Measurements from ENCODE around the gene CKAP2L.
A peak's percentile ranks its signal among the peaks of the same experiment; 100 is the strongest.

CKAP2L gene

GRCh38 chr2:112764071-112765044 lies at the start of gene CKAP2L:
Gene CKAP2L, minus strand, starts transcription at chr2:112764609. Its CDS starts 11 bp downstream, at chr2:112764598.
- DNase-seq: peak; percentile 97

GRCh38 chr2:112813280-112813966 lies 49.0 kb upstream of the CKAP2L start:
- DNase-seq: no peak

GRCh38 chr2:112812318-112813267 lies 48.2 kb upstream of the CKAP2L start:
- DNase-seq: no peak

GRCh38 chr2:112811841-112812306 lies 47.5 kb upstream of the CKAP2L start:
- DNase-seq: no peak

GRCh38 chr2:112811276-112811831 lies 46.9 kb upstream of the CKAP2L start:
- DNase-seq: no peak

GRCh38 chr2:112809112-112809511 lies 44.7 kb upstream of the CKAP2L start:
- no peak for DNase-seq

GRCh38 chr2:112807233-112807807 lies 42.9 kb upstream of the CKAP2L start:
- DNase-seq: no peak

GRCh38 chr2:112805542-112805941 lies 41.1 kb upstream of the CKAP2L start:
- DNase-seq: no peak

- DNase-seq: no peak
Measured at GRCh38 chr2:112803691-112804521, 39.5 kb upstream of the CKAP2L start.

GRCh38 chr2:112800881-112801583 lies 36.6 kb upstream of the CKAP2L start:
- DNase-seq: no peak

GRCh38 chr2:112798979-112799975 lies 34.9 kb upstream of the CKAP2L start:
- no peak for DNase-seq

- DNase-seq: no peak
Measured at GRCh38 chr2:112796486-112796885, 32.1 kb upstream of the CKAP2L start.

- DNase-seq: no peak
Measured at GRCh38 chr2:112795774-112796173, 31.4 kb upstream of the CKAP2L start.

- DNase-seq: no peak
Measured at GRCh38 chr2:112794841-112795240, 30.4 kb upstream of the CKAP2L start.

GRCh38 chr2:112794131-112794733 lies 29.8 kb upstream of the CKAP2L start:
- DNase-seq: no peak

GRCh38 chr2:112793449-112793978 lies 29.1 kb upstream of the CKAP2L start:
- DNase-seq: no peak

- DNase-seq: no peak
Measured at GRCh38 chr2:112792419-112792818, 28.0 kb upstream of the CKAP2L start.

- no peak for DNase-seq
Measured at GRCh38 chr2:112791693-112792230, 27.4 kb upstream of the CKAP2L start.

Measured in NCI-H2029 (cell line).